ENCODE results near the gene AP1S3.

- no peak for TF ChIP-seq CTCF (IDR thresholded peaks at IDR 0.05)
- no peak for TF ChIP-seq EZH2 (IDR thresholded peaks at IDR 0.05)
Observed at GRCh38 chr2:223729781-223730180, 107.6 kb downstream of the AP1S3 start.
